IMR-90 (cell line): ENCODE data around the gene MCM8. TPM values are rescaled to one million over a fixed set of nuclear protein-coding genes. Genes with fewer than 3 reads are reported as not detected.

Experiments
- ATAC-seq: fragments of 200-7000 bp; cut with Tn5 transposase; 2 replicates; pipeline ENCODE4 v1.9.1; 2020; ENCODE audit warnings: low read depth, mild to moderate bottlenecking, moderate library complexity
- BruUV-seq: library from RNA; stranded (reverse); fragments of 400-500 nt; replicated peaks from 2 replicates; lab custom pipeline; 2021; lab: Mats Ljungman, UMichigan
- CTCF ChIA-PET: fragments of 300-600 bp; formaldehyde crosslinking; extraction: SDS; loops from one replicate; lab custom pipeline; 2021; ENCODE audit warnings: antibody characterized with exemption; lab: Yijun Ruan, JAX
- POLR2A ChIA-PET: fragments of 300-600 bp; sonication (Branson Sonifier 250); formaldehyde crosslinking; loops from one replicate; lab custom pipeline; 2022; ENCODE audit warnings: antibody characterized with exemption; ENCODE audit not compliant: unreplicated experiment; lab: Charles Lee
- DNase-seq: peaks from one replicate; pipeline ENCODE4 v3.0.0; 2013
- H2AFZ ChIP-seq: replicated peaks from 2 replicates; pipeline ENCODE3; 2013; ENCODE audit warnings: low read length, mild to moderate bottlenecking; ENCODE audit not compliant: poor library complexity
- H2AK5ac ChIP-seq: 2 replicates; pipeline ENCODE4 v1.6.1; 2013; ENCODE audit warnings: low read depth, low read length, inconsistent platforms
- H2AK9ac ChIP-seq: replicated peaks from 2 replicates; pipeline ENCODE3; 2013; ENCODE audit warnings: mild to moderate bottlenecking, low read depth, low read length, moderate library complexity; ENCODE audit not compliant: poor library complexity
- H2BK120ac ChIP-seq: 2 replicates; pipeline ENCODE4 v1.6.1; 2013; ENCODE audit warnings: low read depth, low read length, inconsistent platforms
- H2BK15ac ChIP-seq: 3 replicates; pipeline ENCODE4 v1.6.1; 2013; ENCODE audit warnings: low read depth, low read length, inconsistent platforms
- H2BK20ac ChIP-seq: 2 replicates; pipeline ENCODE4 v1.6.1; 2013; ENCODE audit warnings: low read depth, mild to moderate bottlenecking, inconsistent platforms, low read length, moderate library complexity
- H2BK5ac ChIP-seq: 2 replicates; pipeline ENCODE4 v1.6.1; 2013; ENCODE audit warnings: mild to moderate bottlenecking, low read depth, low read length, inconsistent platforms; ENCODE audit not compliant: poor library complexity, severe bottlenecking
- H3K14ac ChIP-seq: replicated peaks from 2 replicates; pipeline ENCODE4 v1.6.1; 2013; ENCODE audit warnings: low read depth, low read length, inconsistent platforms
- H3K18ac ChIP-seq: 2 replicates; pipeline ENCODE4 v1.6.1; 2013; ENCODE audit warnings: low read depth, low read length, control low read depth
- H3K23ac ChIP-seq: 2 replicates; pipeline ENCODE4 v1.6.1; 2013; ENCODE audit warnings: low read depth, low read length, inconsistent platforms
- H3K27ac ChIP-seq: 2 replicates; pipeline ENCODE4 v1.5.1; 2013; ENCODE audit warnings: mild to moderate bottlenecking, control low read depth, low read length; ENCODE audit not compliant: insufficient read depth
- H3K27me3 ChIP-seq: 2 replicates; pipeline ENCODE4 v1.6.1; 2013; ENCODE audit warnings: low read length; ENCODE audit not compliant: control insufficient read depth, insufficient read depth
- H3K36me3 ChIP-seq: 2 replicates; pipeline ENCODE4 v1.6.1; 2013; ENCODE audit warnings: low read length, mixed read lengths; ENCODE audit not compliant: control insufficient read depth, insufficient read depth
- H3K4ac ChIP-seq: 2 replicates; pipeline ENCODE4 v1.6.1; 2013; ENCODE audit warnings: low read depth, low read length, inconsistent platforms
- H3K4me1 ChIP-seq: 2 replicates; pipeline ENCODE4 v1.6.1; 2013; ENCODE audit warnings: low read length, mixed read lengths; ENCODE audit not compliant: control insufficient read depth, insufficient read depth
- H3K4me2 ChIP-seq: 2 replicates; pipeline ENCODE4 v1.6.1; 2013; ENCODE audit warnings: low read depth, mild to moderate bottlenecking, control low read depth, low read length, moderate library complexity
- H3K4me3 ChIP-seq: 2 replicates; pipeline ENCODE4 v1.5.1; 2013; ENCODE audit warnings: low read depth, mild to moderate bottlenecking, control low read depth, low read length, moderate library complexity; ENCODE audit not compliant: insufficient read depth
- H3K56ac ChIP-seq: 2 replicates; pipeline ENCODE4 v1.6.1; 2013; ENCODE audit warnings: low read length, inconsistent platforms; ENCODE audit not compliant: insufficient read depth; ENCODE audit errors: extremely low read depth
- H3K79me1 ChIP-seq, 2 experiments: 2 replicates each; pipeline ENCODE4 v1.6.1; 2013; ENCODE audit warnings: low read length in 2 of 2, inconsistent platforms in 1 of 2, low read depth in 1 of 2
- H3K9ac ChIP-seq: 2 replicates; pipeline ENCODE4 v1.6.1; 2013; ENCODE audit warnings: low read depth, low read length, control low read depth
- H3K9me1 ChIP-seq: 2 replicates; pipeline ENCODE4 v1.6.1; 2013; ENCODE audit warnings: low read length, inconsistent platforms; ENCODE audit not compliant: insufficient read depth
- H3K9me3 ChIP-seq: 2 replicates; pipeline ENCODE4 v1.6.1; 2013; ENCODE audit warnings: low read length; ENCODE audit not compliant: control insufficient read depth, insufficient read depth
- H4K20me1 ChIP-seq: 2 replicates; pipeline ENCODE4 v1.6.1; 2013; ENCODE audit warnings: low read length, inconsistent platforms; ENCODE audit not compliant: insufficient read depth
- H4K5ac ChIP-seq: 2 replicates; pipeline ENCODE4 v1.6.1; 2013; ENCODE audit warnings: mild to moderate bottlenecking, low read depth, low read length, control low read depth
- H4K8ac ChIP-seq, 2 experiments: 2 replicates each; pipeline ENCODE4 v1.6.1; 2013; ENCODE audit warnings: low read depth in 2 of 2, low read length in 2 of 2, control low read depth in 1 of 2, inconsistent platforms in 1 of 2
- H4K91ac ChIP-seq: 2 replicates; pipeline ENCODE4 v1.6.1; 2013; ENCODE audit warnings: low read depth, low read length, inconsistent platforms; ENCODE audit not compliant: insufficient read depth
- CEBPB ChIP-seq: IDR thresholded peaks from 2 replicates; pipeline ENCODE4 v1.6.1; 2012; ENCODE audit warnings: low read depth, low read length, improper control_type of control experiment
- CHD1 ChIP-seq: IDR thresholded peaks from 2 replicates; pipeline ENCODE4 v1.6.1; 2012; ENCODE audit warnings: low read depth, low read length, improper control_type of control experiment
- MAFK ChIP-seq: IDR thresholded peaks from 2 replicates; pipeline ENCODE4 v1.6.1; 2012; ENCODE audit warnings: low read depth, low read length, improper control_type of control experiment
- MXI1 ChIP-seq: IDR thresholded peaks from 2 replicates; pipeline ENCODE4 v1.6.1; 2012; ENCODE audit warnings: low read depth, mild to moderate bottlenecking, low read length, moderate library complexity, borderline replicate concordance
- RAD21 ChIP-seq: IDR thresholded peaks from 2 replicates; pipeline ENCODE4 v1.6.1; 2012; ENCODE audit warnings: low read length, improper control_type of control experiment
- RCOR1 ChIP-seq: IDR thresholded peaks from 2 replicates; pipeline ENCODE4 v1.6.1; 2012; ENCODE audit warnings: mild to moderate bottlenecking, low read length, improper control_type of control experiment; ENCODE audit not compliant: insufficient replicate concordance
- RFX5 ChIP-seq: IDR thresholded peaks from 2 replicates; pipeline ENCODE4 v1.8.0; 2012; ENCODE audit warnings: low read depth, mild to moderate bottlenecking, low read length, moderate library complexity
- SMC3 ChIP-seq: fragments of 150-350 bp; IDR thresholded peaks from 2 replicates; pipeline ENCODE4 v1.6.1; 2016; ENCODE audit warnings: low read depth, mild to moderate bottlenecking, antibody characterized with exemption, low read length, moderate library complexity
- WGBS, 2 experiments: methylation state at CpG; one replicate each; pipeline versions ENCODE4 v1.1.5 to v1.1.7; 2013; ENCODE audit warnings: missing lambda C conversion rate in 2 of 2; ENCODE audit not compliant: insufficient read length in 1 of 2; ENCODE audit errors: extremely low coverage in 2 of 2; 5-methylcytosine and 5-hydroxymethylcytosine counted together
- dilution Hi-C: fragments of 300-500 bp; cut with HindIII; formaldehyde crosslinking; loops from one replicate; pipeline ENCODE4 v1.14.3; 2018; ENCODE audit warnings: low sequenced_read_pairs; ENCODE audit not compliant: unreplicated experiment
- in situ Hi-C: fragments of 300-500 bp; cut with MboI; formaldehyde crosslinking; loops from 3 replicates; pipeline ENCODE4 v1.14.3; 2019; ENCODE audit warnings: low sequenced_read_pairs, inconsistent platforms, mixed read lengths
- intact Hi-C: fragments of 100-400 bp; cut with micrococcal nuclease; formaldehyde crosslinking; loops from 2 replicates; pipeline ENCODE4 v1.10.0; 2022
- polyA plus RNA-seq, 3 experiments: library from polyadenylated mRNA; depleted of rRNA; stranded (reverse); fragments of >200 nt; gene quantifications; 2 replicates each; pipeline ENCODE4 v1.2.3, GENCODE V29; 2012; ENCODE audit warnings: low replicate concordance in 1 of 3
- total RNA-seq: library from RNA; depleted of rRNA; stranded (reverse); fragments of >200 nt; gene quantifications from 2 replicates; pipeline ENCODE4 v1.2.3, GENCODE V29; 2012
- TF ChIP-seq, protein P1 (sequence below): fragments of 150-350 bp; IDR thresholded peaks from 2 replicates; pipeline ENCODE4 v1.6.1; 2017; ENCODE audit warnings: mild to moderate bottlenecking, antibody characterized with exemption, low read length, low read depth

The MCM8 gene
- total and polyA plus RNA-seq, 2 of the 4 experiments (the other 2 are of a cell fraction) = 4.2 to 11.5 TPM

DNA sequence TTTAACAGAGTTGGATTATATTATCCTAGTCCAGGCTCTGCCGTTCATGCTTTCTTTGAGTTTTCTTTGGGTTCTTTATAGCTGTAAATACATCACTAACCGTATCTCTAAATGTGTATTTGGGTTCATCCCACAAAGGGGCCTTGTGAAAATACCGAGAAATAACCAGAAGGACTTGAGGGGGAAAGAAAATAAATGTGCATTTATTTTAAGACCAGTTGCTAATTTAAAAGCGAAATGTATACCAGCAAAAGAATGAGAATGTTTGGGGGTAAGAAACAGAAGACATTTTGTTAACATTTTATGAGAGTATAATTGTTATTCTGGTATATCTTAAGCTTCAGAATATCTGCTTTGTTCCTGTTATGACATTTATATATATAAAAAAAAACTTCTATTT is 64.5 kb downstream of the MCM8 start:
- no peak overlapping the region for H2AK5ac ChIP-seq
- H3K56ac ChIP-seq = no peak overlapping the region
- BruUV-seq = no TSS peak
- no peak overlapping the region for H3K18ac ChIP-seq
- H4K5ac ChIP-seq = no peak overlapping the region
- ChIA-PET CTCF (no interaction called here), POLR2A (no interaction called here)
- H2AK9ac ChIP-seq = no peak overlapping the region
- no peak overlapping the region for H2BK15ac ChIP-seq
- no peak overlapping the region for H2BK120ac ChIP-seq
- intact Hi-C loops (no loop called here), in situ Hi-C loops (no loop called here), dilution Hi-C loops (no loop called here)
- no peak overlapping the region for H4K91ac ChIP-seq
- peaks cover 25% of the 10 kb centered on the region for H3K36me3 ChIP-seq
- no peak overlapping the region for H4K8ac ChIP-seq
- DNase-seq (no peak), ATAC-seq (no peak)
- no CpG with 5 or more reads among the region's 4 CpGs for WGBS, 2 experiments
- H3K4me3 ChIP-seq = no peak overlapping the region
- H3K27ac ChIP-seq = no peak overlapping the region
- H3K14ac ChIP-seq = no peak overlapping the region
- H3K9me1 ChIP-seq = peaks cover 3% of the 10 kb centered on the region; the same call in 1 of the 2 replicates
- H3K4me1 ChIP-seq = no peaks in the 10 kb centered on the region
- no peaks in the 10 kb centered on the region for H3K9me3 ChIP-seq
- H3K79me1 ChIP-seq = peaks cover 21 to 43% of the 10 kb centered on the region in 2 experiments
- H3K9ac ChIP-seq = no peak overlapping the region
- no peak overlapping the region for H2BK20ac ChIP-seq
- H2AFZ ChIP-seq = no peak overlapping the region
- no peak overlapping the region for H3K4ac ChIP-seq
- H3K4me2 ChIP-seq = no peak overlapping the region
- peaks cover 11% of the 10 kb centered on the region; the same call in 1 of the 2 replicates for H4K20me1 ChIP-seq
- no peak overlapping the region for H3K23ac ChIP-seq
- H2BK5ac ChIP-seq = no peak overlapping the region
- H3K27me3 ChIP-seq = no peaks in the 10 kb centered on the region
- TF ChIP-seq SMC3 (no peak), RFX5 (no peak), CEBPB (no peak), CHD1 (no peak), RCOR1 (no peak), MXI1 (no peak), MAFK (no peak), RAD21 (no peak)
- TF ChIP-seq, protein P1, sequence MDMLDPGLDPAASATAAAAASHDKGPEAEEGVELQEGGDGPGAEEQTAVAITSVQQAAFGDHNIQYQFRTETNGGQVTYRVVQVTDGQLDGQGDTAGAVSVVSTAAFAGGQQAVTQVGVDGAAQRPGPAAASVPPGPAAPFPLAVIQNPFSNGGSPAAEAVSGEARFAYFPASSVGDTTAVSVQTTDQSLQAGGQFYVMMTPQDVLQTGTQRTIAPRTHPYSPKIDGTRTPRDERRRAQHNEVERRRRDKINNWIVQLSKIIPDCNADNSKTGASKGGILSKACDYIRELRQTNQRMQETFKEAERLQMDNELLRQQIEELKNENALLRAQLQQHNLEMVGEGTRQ = no peak
